ENCODE data around the gene C19orf33. TPM values are rescaled to one million over a fixed set of nuclear protein-coding genes. Genes with fewer than 3 reads are reported as not detected.
A peak's percentile ranks its signal among the peaks of the same experiment; 100 is the strongest.

C19orf33 gene
- total and polyA plus RNA-seq, 9 of the 15 experiments (the other 6 are each of a cell fraction or from before 2014, with no cell fraction given) = 3.2 TPM; not detected in 8

DNA sequence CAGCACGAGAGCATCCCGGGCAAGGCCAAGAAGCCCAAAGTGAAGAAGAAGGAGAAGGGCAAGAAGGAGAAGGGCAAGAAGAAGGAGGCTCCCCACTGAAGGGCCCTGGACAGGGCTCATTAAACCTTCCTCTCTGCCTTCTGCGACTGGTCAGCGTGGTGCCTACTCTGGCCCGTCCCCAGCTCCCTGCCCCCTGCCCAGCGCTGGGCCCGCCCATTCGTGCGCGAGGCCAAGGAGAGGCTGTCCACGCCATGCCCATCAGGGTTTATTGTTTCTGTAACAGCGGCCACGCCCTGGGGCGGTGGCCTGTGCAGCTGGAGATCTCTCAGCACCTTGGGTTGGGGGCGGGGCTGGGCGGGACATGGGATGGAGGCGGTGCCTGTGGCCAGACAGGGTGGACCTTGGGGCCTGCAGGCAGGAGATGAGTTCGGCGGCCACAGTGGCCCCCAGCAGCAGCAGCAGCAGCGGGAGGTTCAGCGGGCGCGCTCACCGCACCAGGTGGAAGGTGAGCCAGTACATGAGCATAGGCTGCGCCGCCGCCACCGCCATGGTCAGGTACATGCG is 897 bp downstream of the C19orf33 start (continued):
- TF ChIP-seq MAZ (CRISPR knock-in tag; conservative IDR thresholded peaks at IDR 0.05 in 1 of 2, IDR thresholded peaks at IDR 0.05 in 1 of 2) = peak; percentile 44 to 96; a peak in 3 of 4 replicates
- no peak for TF ChIP-seq TRIM24 (IDR thresholded peaks at IDR 0.05)
- 0 out of 2 replicates have a peak, but pooled peaks have one; percentile 16 for TF ChIP-seq NR2C2 (CRISPR knock-in tag; IDR thresholded peaks at IDR 0.05)
- TF ChIP-seq NR2C2 (tag; IDR thresholded peaks at IDR 0.05) = no peak
- TF ChIP-seq CXXC5 (CRISPR knock-in tag; IDR thresholded peaks at IDR 0.05) = peak; percentile 28; the same call in 1 of the 2 replicates
- no peak for TF ChIP-seq ZNF23 (CRISPR knock-in tag; IDR thresholded peaks at IDR 0.05)
- TF ChIP-seq, protein P1, sequence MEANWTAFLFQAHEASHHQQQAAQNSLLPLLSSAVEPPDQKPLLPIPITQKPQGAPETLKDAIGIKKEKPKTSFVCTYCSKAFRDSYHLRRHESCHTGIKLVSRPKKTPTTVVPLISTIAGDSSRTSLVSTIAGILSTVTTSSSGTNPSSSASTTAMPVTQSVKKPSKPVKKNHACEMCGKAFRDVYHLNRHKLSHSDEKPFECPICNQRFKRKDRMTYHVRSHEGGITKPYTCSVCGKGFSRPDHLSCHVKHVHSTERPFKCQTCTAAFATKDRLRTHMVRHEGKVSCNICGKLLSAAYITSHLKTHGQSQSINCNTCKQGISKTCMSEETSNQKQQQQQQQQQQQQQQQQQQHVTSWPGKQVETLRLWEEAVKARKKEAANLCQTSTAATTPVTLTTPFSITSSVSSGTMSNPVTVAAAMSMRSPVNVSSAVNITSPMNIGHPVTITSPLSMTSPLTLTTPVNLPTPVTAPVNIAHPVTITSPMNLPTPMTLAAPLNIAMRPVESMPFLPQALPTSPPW (CRISPR knock-in tag; IDR thresholded peaks at IDR 0.05) = peak; percentile 94
- peak; percentile 100 for TF ChIP-seq MEIS2 (IDR thresholded peaks at IDR 0.05; ENCODE audit: partially characterized antibody)
- TF ChIP-seq RBM39 (optimal IDR thresholded peaks at IDR 0.05; ENCODE audit: low read depth, low read length) = peak; percentile 16
- no peak for TF ChIP-seq GATAD2A (IDR thresholded peaks at IDR 0.05)
- TF ChIP-seq NFRKB (IDR thresholded peaks at IDR 0.05; ENCODE audit: low read depth) = no peak
- TF ChIP-seq ZNF583 (CRISPR knock-in tag; IDR thresholded peaks at IDR 0.05) = no peak
- peak; percentile 66 for TF ChIP-seq POLR2B (IDR thresholded peaks at IDR 0.05; ENCODE audit: low read depth, partially characterized antibody)
- TF ChIP-seq HDGF (IDR thresholded peaks at IDR 0.05) = no peak
- no peak for TF ChIP-seq IRF2 (CRISPR knock-in tag; IDR thresholded peaks at IDR 0.05)
- TF ChIP-seq ETV5 (CRISPR knock-in tag; IDR thresholded peaks at IDR 0.05; ENCODE audit: low read depth) = no peak
- TF ChIP-seq ZNF12 (CRISPR knock-in tag; IDR thresholded peaks at IDR 0.05) = no peak
- TF ChIP-seq RCOR1 (IDR thresholded peaks at IDR 0.05; ENCODE audit: borderline replicate concordance in 1 of 2, low read depth in 2 of 2, low read length in 2 of 2) = peak in 1 of 2 experiments; percentile 76; a peak in 1 of 4 replicates
- TF ChIP-seq HIVEP1 (CRISPR knock-in tag; IDR thresholded peaks at IDR 0.05) = no peak
- no peak for TF ChIP-seq HLTF (IDR thresholded peaks at IDR 0.05)
- TF ChIP-seq BHLHE40 (IDR thresholded peaks at IDR 0.05; ENCODE audit: low read length) = 0 out of 2 replicates have a peak, but pooled peaks have one; percentile 16
- no peak for TF ChIP-seq TEAD4 (IDR thresholded peaks at IDR 0.05; ENCODE audit: low read length)
- TF ChIP-seq TEAD4 (CRISPR knock-in tag; IDR thresholded peaks at IDR 0.05; ENCODE audit: borderline replicate concordance) = no peak
- TF ChIP-seq SIN3A (IDR thresholded peaks at IDR 0.05; ENCODE audit: borderline replicate concordance in 2 of 2, control insufficient read depth in 1 of 2, low read depth in 2 of 2, low read length in 2 of 2) = peak; percentile 91 to 95; a peak in 3 of 4 replicates
- TF ChIP-seq DACH1 (IDR thresholded peaks at IDR 0.05; ENCODE audit: partially characterized antibody) = peak; percentile 90
- TF ChIP-seq MYNN (IDR thresholded peaks at IDR 0.05) = peak; percentile 90
- no peak for TF ChIP-seq MYNN (CRISPR knock-in tag; IDR thresholded peaks at IDR 0.05)
- TF ChIP-seq POLR2AphosphoS5 (IDR thresholded peaks at IDR 0.05; ENCODE audit: control insufficient read depth, insufficient read depth, low read depth, low read length) = peak; percentile 53
- peak; percentile 30; the same call in 1 of the 2 replicates for TF ChIP-seq RB1 (IDR thresholded peaks at IDR 0.05; ENCODE audit: low read depth)
- TF ChIP-seq SRF (CRISPR knock-in tag; IDR thresholded peaks at IDR 0.05) = no peak
- peak; percentile 52; the same call in 1 of the 2 replicates for TF ChIP-seq ZBTB17 (CRISPR knock-in tag; IDR thresholded peaks at IDR 0.05)
- TF ChIP-seq KLF6 (CRISPR knock-in tag; IDR thresholded peaks at IDR 0.05; ENCODE audit: borderline replicate concordance) = 0 out of 2 replicates have a peak, but pooled peaks have one; percentile 13
- TF ChIP-seq NFE2 (IDR thresholded peaks at IDR 0.05; ENCODE audit: low read depth) = no peak

Data from K562 (cell line).